ENCODE data around the gene CARM1.
"Not testable (repeated sequence)": the region's sequence is repeated elsewhere in the genome, so short reads cannot be mapped to it uniquely, and the experiment has no call there.

Gene CARM1

DNA sequence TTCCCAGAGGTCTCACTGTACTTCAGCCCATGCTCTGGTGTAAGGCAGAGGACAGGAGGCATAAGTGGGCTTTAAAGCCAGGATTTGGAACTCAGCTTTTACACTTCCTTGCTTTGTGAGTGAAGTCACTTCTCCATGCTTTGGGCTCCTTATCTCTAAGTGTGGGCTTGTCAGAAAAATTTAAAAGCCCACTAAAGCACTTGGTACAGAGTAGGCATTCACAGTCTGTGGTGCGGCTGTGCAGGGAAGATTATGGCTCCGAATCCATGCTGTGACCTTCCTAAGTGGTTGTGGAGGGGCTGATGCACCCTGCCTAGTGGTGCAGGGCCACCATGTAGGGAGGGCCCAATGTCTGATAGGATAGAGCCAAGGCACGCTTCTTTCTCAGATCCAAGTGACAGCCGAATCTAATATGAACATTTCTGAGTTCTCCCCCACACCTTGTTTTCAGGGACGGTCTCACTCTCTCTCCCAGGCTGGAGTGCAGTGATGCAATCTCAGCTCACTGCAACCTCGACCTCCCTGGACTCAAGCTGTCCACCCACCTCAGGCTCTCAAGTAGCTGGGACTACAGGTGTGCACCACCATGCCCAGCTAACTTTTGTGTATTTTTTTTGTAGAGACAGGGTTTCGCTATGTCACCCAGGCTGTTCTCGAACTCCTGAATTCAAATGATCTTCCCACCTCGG lies 64.2 kb downstream of the CARM1 start:
- DNase-seq = no peak

DNA sequence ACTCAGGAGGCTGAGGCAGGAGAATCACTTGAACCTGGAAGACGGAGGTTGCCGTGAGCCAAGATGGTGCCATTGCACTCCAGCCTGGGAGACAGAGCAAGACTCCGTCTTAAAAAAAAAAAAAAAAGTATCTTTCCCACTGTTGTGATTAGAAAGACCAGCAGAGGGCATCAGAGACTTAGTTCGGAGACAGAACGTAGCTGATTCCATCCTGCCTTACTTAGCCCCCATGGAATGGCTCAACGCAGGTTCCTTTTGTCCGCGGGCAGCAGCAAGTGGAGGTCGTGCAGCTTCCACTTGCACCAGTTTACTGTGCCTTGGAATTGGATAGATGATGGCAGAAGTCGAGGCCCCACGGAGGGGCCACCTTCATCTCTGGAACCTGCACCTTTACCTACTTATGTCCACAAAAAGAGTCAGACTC lies 65.3 kb downstream of the CARM1 start:
- DNase-seq = peak; percentile 87

DNA sequence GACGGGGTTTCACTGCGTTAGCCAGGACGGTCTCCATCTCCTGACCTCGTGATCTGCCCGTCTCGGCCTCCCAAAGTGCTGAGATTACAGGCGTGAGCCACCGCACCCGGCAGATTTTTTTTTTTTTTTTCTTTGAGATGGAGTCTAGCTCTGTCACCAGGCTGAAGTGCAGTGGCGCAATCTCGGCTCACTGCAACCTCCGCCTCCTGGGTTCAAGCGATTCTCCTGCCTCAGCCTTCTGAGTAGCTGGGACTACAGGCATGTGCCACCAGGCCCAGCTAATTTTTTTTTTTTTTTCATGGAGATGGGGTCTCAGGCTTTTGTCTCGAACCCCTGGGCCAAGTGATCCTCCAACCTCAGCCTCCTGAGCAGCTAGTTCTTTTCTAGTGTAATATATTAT lies 70.3 kb downstream of the CARM1 start:
- not testable (repeated sequence) for DNase-seq

DNA sequence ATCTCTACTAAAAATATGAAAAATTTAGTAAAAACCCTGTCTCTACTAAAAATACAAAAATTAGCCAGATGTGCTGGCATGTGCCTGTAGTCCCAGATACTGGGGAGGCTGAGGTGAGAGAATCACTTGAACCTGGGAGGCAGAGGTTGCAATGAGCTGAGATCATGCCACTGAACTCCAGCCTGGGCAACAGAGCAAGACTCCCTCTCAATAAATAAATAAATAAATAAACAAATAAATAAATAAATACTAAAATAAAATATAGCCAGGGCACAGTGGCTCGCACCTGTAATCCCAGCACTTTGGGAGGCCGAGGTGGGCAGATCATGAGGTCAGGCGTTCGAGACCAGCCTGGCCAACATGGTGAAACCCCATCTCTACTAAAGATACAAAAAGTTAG lies 72.1 kb downstream of the CARM1 start:
- DNase-seq = not testable (repeated sequence)

DNA sequence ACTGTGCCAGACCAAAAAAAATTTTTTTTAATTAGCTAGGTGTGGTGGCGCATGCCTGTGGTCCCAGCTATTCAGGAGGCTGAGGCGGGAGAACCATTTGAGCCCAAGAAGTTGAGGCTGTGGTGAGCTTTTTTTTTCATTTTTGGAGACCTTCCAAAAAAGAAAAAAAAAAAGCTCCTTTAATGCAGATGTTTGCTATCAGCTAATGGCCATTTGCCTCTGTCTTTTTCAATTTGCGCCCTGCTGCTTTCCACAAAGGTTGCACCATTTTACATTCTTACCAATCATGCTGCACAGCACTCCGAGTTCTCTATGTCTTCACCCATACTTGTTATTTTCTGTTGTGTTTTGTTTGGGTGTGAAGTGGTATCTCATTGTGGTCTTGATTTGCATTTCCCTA lies 73.9 kb downstream of the CARM1 start:
- DNase-seq = no peak

DNA sequence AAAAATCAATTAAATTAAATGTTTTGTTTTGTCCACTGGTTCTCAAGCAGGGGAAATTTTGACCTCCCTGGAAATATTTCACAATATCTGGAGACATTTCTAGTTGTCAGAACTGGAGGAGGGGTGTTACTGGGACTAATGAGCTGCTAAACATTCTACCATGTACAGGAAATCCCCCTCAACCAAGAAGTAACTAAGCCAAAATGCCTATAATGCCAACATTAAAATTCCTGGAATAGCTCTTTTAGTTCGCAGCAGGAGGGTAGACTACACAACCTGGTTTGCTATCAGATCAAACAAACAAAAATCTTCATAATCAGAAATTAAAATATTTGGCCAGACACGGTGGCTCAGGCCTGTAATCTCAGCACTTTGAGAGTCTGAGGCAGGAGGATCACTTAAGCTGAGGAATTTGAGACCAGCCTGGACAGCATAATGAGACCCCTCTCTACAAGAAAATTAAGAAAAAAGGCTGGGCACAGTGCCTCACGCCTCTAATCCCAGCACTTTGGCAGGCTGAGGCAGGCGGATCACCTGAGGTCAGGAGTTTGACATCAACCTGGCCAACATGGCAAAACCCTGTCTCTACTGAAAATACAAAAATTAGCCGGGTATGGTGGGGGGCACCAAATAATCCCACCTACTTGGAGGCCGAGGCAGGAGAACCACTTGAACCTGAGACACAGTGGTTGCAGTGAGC lies 75.8 kb downstream of the CARM1 start:
- no peak for DNase-seq

DNA sequence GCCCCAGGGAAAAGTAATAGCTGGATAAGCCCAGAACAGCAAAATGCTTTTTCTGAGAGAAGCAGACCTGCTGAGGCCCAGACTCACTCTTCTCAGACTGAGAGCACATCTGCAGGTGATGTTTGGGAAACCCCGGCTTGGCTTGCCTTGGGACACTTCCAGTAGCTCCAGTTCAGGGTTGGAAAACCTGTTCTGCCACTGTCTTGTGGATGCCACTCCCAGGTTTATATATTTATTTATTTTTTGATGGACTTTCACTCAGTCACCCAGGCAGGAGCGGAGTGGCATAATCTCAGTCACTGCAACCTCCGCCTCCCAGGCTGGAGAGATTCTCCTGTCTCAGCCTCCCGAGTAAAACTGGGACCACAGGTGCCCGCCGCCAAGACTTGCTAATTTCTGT lies 81.5 kb downstream of the CARM1 start:
- no peak for DNase-seq

DNA sequence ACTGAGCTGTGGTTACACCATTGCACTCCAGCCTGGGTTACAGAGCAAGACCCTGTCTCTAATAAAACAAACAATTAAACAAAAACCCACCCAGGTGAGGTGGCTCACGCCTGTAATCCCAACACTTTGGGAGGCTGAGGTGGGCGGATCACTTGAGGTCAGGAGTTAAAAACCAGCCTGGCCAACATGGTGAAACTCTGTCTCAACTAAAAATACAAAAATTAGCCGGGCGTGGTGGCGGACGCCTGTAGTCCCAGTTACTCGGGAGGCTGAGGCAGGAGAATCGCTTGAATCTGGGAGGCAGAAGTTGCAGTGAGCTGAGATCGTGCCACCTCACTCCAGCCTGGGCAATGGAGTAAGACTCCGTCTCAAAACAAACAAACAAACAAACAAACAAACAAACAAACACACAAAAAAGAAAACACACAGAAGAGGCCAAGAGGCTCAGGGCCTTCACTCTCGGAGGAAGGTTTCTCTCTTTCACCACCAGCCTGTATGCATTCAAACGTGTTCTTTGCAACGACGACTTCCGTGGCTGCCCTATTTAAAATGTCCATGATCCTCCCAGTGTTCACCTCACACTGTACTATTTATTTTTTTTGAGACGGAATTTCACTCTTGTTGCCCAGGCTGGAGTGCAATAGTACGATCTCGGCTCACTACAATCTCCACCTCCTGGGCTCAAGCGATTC lies 88.1 kb downstream of the CARM1 start:
- not testable (repeated sequence) for DNase-seq

DNA sequence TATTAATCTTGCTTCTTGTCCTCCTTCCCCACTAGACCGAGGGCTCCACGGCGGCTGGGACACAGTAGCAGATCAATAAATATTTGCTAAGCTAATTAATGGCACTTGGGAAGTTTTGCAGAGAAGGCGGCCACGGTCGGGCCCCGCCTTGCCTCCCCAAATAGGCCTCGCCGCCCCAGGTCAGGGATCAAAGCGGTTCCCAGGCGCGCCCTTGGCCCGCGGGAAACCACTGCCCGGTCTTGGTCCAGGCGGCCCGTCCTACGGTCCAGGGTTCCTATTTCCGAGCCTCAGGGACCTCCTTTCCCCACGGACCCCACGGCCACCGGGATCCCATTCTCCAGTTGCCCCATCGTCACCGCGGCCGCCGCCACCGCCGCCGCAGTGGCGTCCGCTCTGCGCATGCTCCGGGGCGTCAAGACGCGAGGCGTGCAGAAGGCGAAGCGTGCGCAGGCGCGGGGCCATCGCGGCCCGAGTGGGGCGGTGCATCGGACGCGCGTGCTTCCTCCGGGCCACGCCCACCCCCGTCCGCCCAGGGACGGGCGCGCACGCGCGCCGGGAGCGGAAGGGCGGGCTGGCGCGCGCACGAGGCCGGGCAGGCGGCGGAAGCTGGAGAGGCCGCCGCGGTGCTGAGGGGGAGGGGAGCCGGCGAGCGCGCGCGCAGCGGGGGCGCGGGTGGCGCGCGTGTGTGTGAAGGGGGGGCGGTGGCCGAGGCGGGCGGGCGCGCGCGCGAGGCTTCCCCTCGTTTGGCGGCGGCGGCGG lies 89.1 kb downstream of the CARM1 start, which contains the start of gene SMARCA4:
TSS of gene SMARCA4 (plus strand) at position 717 of the 759 bp plus-strand sequence. CDS start 23,122 bp downstream, outside the sequence.
- peak; percentile 96 for DNase-seq

DNA sequence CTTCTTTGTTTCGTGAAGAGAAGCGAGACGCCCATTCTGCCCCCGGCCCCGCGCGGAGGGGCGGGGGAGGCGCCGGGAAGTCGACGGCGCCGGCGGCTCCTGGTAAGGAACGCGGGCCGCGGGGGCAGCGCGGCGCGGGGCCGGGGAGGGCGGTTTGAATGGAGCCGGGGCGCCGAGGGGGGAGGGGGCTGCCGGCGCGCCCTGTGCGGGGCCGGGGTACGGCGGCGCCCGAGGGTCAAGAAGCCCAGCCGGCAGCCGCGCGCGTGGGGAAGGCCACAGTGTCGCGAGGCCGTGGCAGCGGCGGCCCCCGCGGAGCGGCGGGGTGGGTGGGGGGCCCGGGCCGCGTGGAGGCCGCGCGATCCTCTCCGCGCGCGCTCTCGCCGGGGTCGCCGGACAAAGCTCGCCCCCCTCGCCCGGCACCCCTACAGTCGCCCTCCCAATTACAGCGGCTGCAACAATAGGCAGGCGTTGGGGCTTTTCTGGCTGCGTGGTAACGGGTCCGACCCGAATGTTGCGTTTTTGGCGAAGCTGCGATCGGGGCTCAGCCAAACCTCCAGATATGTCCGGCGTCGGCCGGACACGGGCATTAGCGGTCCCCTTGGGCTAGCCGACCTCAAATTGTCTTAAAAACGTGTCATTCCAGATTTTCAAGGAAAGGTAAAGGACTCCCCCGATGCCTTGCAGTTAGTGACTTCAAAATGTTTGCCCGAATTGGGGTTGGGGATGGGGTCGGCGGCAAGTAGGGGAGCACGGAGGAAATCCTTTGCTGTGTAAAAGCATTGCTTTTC lies 89.9 kb downstream of the CARM1 start:
- no peak for DNase-seq

DNA sequence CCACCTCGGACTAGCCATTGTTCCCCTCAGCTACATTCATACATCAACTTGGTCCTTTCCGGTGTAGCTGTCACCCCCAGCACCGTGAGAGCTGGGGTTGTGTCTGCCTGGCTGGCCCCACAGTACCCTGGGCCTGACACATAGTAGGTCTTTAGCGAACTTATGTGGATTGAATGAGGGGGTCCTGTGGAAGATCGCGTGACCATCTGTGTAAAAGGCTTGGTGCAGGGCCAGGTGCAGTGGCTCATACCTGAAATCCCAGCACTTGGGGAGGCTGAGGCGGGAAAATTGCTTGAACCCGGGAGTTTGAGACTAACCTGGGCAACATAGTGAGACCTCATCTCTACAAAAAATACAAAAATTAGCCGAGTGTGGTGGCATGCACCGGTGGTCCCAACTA lies 91.5 kb downstream of the CARM1 start:
- no peak for DNase-seq

DNA sequence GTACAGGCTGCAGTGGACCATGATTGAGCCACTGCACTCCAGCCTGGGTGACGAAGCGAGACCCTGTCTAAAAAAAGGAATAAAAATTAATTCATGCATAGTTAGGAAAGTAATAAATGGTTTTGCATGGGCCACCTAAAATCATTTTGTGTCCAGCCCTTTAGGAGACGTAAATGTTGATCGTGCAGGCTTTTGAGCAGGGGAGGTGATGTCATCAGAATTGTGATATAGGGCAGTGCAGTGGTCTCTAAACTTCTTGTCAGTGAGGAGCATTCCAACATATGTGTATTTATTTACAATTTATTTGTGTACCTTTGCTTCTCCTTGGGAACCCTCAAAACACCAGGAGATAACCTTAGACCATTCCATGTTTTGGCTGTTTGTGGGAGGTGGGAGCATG lies 92.5 kb downstream of the CARM1 start:
- no peak for DNase-seq

DNA sequence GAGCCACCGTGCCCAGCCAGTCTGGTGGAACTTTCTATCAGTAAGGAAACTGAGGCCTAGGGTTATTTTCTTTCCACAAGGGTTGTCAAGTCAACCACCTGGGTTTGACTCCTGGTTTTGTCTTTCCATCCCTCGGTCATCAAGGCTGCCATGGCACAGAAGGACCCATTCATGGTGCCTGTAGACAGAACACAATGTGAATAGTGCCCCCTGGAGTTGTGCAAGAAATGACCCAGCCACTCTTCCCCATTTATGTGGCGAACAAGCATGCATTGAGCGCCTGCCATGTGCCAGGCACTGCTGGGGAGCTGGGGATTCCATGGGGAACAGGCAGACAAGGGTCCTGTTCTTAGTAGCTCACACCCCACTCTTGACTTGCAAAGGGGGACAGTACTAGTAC lies 93.5 kb downstream of the CARM1 start:
- DNase-seq = no peak

DNA sequence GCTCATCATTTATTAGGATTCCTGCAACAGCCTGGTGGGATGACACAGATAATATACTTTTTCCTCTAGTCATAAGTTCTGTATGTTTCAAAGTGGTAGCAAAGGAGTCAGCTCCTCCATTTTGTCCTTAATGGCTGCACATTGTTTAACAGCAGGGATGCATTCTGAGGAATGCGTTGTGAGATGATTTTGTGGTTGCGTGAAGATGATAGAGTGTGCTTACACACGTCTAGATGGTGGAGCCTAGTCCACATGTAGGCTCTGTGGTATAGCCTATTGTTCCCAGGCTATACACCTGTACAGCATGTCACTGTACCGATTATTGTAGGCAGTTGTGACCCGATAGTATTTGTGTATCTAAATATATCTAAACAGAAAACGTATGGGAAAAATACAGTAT lies 94.0 kb downstream of the CARM1 start:
- no peak for DNase-seq

DNA sequence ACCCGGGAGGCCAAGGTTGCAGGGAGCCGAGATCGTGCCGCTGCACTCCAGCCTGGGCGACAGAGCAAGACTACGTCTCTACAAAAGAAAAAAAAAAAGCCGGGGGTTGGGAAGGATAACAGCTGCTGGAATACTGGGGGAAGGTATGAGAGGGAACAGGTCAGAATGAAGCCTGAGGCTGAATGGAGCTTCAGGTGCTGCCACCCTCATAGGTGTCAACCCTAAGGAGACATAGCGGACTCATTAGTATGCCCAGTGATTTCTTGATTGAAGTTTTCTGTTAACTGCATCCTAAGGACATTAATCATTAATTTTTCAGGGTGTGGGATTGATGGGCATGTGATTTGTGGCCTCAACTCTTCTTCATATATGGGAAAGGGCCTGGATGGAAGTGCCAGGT lies 95.5 kb downstream of the CARM1 start:
- no peak for DNase-seq

DNA sequence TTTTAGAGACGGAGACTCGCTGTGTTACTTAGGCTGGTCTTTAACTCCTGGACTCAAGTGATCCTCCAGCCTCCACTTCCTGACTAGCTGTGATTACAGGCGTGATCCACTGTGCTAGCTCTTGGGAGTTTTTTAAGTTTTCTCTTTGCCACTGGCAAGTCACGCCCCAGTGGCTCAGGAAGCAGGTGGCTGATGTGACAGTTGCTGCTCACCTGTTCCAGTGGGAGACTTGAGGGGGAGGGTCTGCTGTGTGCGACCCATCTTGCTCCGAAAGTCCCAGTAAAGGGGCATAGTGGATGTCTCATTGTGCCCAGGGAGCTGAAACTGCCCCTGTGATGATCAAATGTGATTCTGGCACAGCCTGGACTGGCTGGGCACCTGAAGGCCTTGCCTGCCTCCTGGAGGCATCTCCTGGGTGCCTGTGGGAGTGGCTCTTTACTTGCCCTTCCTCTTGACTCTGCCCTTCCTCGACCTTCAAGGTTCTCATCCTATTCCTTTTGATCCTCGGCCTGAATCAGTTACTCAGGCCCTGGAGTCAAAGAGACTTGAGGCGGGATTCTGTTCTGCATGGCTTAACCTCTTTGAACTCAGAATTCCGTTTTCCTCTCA lies 97.3 kb downstream of the CARM1 start:
- DNase-seq = no peak

DNA sequence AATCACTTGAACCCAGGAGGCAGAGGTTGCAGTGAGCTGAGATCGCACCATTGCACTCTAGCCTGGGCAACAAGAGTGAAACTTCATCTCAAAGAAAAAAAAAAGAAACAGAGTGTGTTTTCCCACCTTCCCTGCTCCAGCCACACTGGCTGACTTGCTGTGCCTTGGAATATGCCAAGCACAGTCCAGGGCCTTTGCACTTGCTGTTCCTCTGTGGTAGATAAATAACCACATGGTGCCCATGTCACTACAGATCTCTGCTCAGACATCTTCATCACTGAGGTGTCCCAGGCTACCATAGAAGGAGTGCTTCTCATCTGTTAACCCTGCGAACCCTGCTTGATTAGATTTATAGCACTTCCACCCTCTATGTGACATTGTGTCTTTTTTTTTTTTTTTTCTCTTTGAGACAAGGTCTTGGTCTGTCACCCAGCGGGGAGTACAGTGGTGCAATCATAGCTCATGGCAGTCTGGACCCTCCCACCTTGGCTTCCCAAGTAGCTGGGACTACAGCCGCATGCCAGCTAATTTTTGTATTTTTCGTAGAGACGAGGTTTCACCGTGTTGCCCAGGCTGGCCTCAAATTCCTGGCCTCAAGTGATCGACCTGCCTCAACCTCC lies 99.9 kb downstream of the CARM1 start:
- DNase-seq = no peak
